Cardiac muscle cell (in vitro differentiated cells and primary cell): ENCODE data around the gene TTYH3. TPM values are rescaled to one million over a fixed set of nuclear protein-coding genes. Genes with fewer than 3 reads are reported as not detected.
A peak's percentile ranks its signal among the peaks of the same experiment; 100 is the strongest.

ENCODE experiments used
- DNase-seq, 2 donors: peaks; one replicate each; pipeline versions ENCODE4 v3.0.0 to v3.0.0-alpha.2; 2010 to 2017; ENCODE audit warnings: low read depth in 1 of 2, low spot score in 1 of 2
- H3K27ac ChIP-seq: fragments of 200-600 bp; sonication (generic); 2 replicates; pipeline ENCODE4 v1.5.1; 2016
- H3K27me3 ChIP-seq: fragments of 200-600 bp; sonication (generic); 2 replicates; pipeline ENCODE4 v1.6.0; 2016; ENCODE audit warnings: control low read depth
- H3K36me3 ChIP-seq: fragments of 200-600 bp; sonication (generic); 2 replicates; pipeline ENCODE4 v1.5.1; 2016; ENCODE audit warnings: control low read depth
- H3K4me1 ChIP-seq: fragments of 200-600 bp; sonication (generic); 2 replicates; pipeline ENCODE4 v1.8.1; 2017; ENCODE audit warnings: low read depth, mild to moderate bottlenecking, mixed run types
- H3K4me3 ChIP-seq: fragments of 200-600 bp; sonication (generic); 2 replicates; pipeline ENCODE4 v1.5.1; 2016; ENCODE audit warnings: mild to moderate bottlenecking
- H3K9me3 ChIP-seq: fragments of 200-600 bp; sonication (generic); 2 replicates; pipeline ENCODE4 v1.5.1; 2017; ENCODE audit warnings: low read depth, mild to moderate bottlenecking, control low read depth
- polyA plus RNA-seq: library from polyadenylated mRNA; unstranded; fragments of >200 nt; fragmentation: Nextera tagmentation; extraction: Ambion mirVana; gene quantifications from 2 replicates; pipeline ENCODE4 v1.2.1, GENCODE V29; 2016
- total RNA-seq: library from RNA; depleted of rRNA; stranded (reverse); fragments of >200 nt; gene quantifications from 2 replicates; pipeline ENCODE4 v1.2.3, GENCODE V29; 2016
- TF ChIP-seq, protein P1 (sequence below): IDR thresholded peaks from 2 replicates; pipeline ENCODE4 v1.5.1; 2012; ENCODE audit warnings: low read depth, mild to moderate bottlenecking, low read length

TTYH3 gene
- total and polyA plus RNA-seq, 2 experiments from 2014 or later, result 64.6 to 86.6 TPM

DNA sequence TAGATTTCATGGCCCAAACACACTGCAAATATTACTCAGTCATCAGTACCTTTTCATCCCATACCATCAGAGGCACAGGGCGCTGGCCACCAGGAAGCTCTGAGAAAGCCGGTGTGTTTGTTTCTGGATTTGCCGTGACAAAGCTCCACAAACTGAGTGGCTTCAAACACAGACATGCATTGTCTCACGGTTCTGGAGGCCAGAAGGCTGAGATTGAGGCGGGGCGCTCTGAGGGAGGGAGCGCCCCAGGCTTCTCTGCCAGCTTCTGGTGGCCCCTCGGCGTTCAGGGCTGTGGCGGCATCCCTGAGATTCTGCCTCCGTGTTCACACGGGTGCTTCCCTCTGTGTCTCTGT lies 3.7 kb upstream of the TTYH3 start:
- DNase-seq, result no peak
- Histone ChIP-seq H3K36me3 (no peaks in the 10 kb centered on the region), H3K4me3 (no peak overlapping the region), H3K4me1 (peaks cover 1% of the 10 kb centered on the region), H3K27me3 (no peaks in the 10 kb centered on the region), H3K27ac (no peak overlapping the region), H3K9me3 (no peaks in the 10 kb centered on the region)
- TF ChIP-seq, protein P1, sequence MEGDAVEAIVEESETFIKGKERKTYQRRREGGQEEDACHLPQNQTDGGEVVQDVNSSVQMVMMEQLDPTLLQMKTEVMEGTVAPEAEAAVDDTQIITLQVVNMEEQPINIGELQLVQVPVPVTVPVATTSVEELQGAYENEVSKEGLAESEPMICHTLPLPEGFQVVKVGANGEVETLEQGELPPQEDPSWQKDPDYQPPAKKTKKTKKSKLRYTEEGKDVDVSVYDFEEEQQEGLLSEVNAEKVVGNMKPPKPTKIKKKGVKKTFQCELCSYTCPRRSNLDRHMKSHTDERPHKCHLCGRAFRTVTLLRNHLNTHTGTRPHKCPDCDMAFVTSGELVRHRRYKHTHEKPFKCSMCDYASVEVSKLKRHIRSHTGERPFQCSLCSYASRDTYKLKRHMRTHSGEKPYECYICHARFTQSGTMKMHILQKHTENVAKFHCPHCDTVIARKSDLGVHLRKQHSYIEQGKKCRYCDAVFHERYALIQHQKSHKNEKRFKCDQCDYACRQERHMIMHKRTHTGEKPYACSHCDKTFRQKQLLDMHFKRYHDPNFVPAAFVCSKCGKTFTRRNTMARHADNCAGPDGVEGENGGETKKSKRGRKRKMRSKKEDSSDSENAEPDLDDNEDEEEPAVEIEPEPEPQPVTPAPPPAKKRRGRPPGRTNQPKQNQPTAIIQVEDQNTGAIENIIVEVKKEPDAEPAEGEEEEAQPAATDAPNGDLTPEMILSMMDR, result no peak

- H3K27me3 ChIP-seq, result no peaks in the 10 kb centered on the region
- no peaks in the 10 kb centered on the region for H3K36me3 ChIP-seq
- H3K4me1 ChIP-seq, result peaks cover 4% of the 10 kb centered on the region
- H3K9me3 ChIP-seq, result no peaks in the 10 kb centered on the region
- TF ChIP-seq, protein P1, result no peak
- DNase-seq, result no peak
- H3K27ac ChIP-seq, result no peak overlapping the region
- H3K4me3 ChIP-seq, result no peak overlapping the region
These were observed 2.9 kb upstream of the TTYH3 start for GRCh38 chr7:2628891-2629290.

DNA sequence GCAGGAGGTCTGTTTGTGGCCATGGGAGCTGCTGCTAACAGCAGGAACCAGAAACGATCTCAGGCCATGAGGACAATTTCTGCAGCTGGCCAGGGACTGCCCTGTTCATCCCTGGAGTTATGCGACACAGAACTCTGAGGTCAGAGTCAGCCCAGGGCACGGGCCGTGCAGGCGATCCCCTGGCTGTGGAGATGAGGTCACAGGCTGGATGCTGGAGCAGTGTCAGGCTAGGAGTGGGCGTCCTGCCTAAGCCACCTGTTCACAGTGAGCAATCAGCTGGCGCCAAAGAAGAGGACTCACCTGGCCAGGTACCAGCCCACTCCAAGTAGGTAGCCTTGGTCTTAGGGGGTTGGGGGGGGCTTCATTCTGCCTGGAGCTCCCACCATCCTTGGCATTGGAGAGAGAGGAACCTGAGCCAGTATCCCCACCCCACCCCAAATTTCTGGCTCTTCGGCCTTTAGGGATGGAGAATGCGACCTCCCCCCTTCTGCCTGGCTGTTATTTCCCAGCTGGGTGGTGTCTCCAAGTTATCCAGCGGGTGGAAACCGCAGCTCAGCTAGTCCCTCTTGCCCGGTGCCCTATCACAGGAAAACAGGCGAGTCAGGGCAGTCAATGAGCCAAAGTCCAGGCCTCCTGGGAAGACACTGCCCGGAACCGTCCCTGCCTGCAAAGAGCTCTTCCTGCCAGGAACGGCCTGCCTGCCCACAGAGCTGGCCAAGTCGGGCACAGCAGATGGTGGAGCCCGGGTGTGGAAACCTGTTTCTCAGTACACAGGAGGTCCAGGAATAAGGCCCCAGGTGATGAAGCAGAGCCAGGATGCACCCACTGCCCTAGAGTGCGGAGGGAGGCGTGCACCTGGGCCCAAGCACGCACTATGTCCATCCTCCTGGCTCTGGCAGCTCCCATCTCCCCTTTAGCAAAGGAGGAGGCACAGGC lies 1.8 kb upstream of the TTYH3 start:
- peaks cover 11% of the 10 kb centered on the region for H3K4me1 ChIP-seq
- H3K9me3 ChIP-seq, result no peaks in the 10 kb centered on the region
- no peaks in the 10 kb centered on the region for H3K36me3 ChIP-seq
- H3K27me3 ChIP-seq, result no peaks in the 10 kb centered on the region
- TF ChIP-seq, protein P1, result no peak
- H3K27ac ChIP-seq, result no peak overlapping the region
- H3K4me3 ChIP-seq, result no peak overlapping the region
- DNase-seq, result peak in 1 of 2 donors; percentile 45

- peaks cover 30% of the 10 kb centered on the region for H3K4me1 ChIP-seq
- H3K4me3 ChIP-seq, result peak overlapping the region; percentile 96
- H3K27me3 ChIP-seq, result no peaks in the 10 kb centered on the region
- DNase-seq, result peak; percentile 67 to 75
- no peaks in the 10 kb centered on the region for H3K36me3 ChIP-seq
- H3K9me3 ChIP-seq, result no peaks in the 10 kb centered on the region
- TF ChIP-seq, protein P1, result no peak
- peak overlapping the region; percentile 80 for H3K27ac ChIP-seq
These were observed 1.1 kb downstream of the TTYH3 start for GRCh38 chr7:2632733-2633537.

GRCh38 chr7:2633538-2634266 lies 1.9 kb downstream of the TTYH3 start:
- Histone ChIP-seq H3K4me1 (peaks cover 37% of the 10 kb centered on the region), H3K9me3 (no peaks in the 10 kb centered on the region), H3K4me3 (peak overlapping the region; percentile 96), H3K36me3 (no peaks in the 10 kb centered on the region), H3K27me3 (no peaks in the 10 kb centered on the region), H3K27ac (peak overlapping the region; percentile 80)
- TF ChIP-seq, protein P1, result no peak
- DNase-seq, result peak in 1 of 2 donors; percentile 90
